NCI-H2196 treated with DMSO at 0.1 percent for 48 hours (cell line): ENCODE measurements around the gene MAP1LC3C.
"Not testable (repeated sequence)": the region's sequence is repeated elsewhere in the genome, so short reads cannot be mapped to it uniquely, and the experiment has no call there.

Experiments used
- DNase-seq: peaks from one replicate; lab custom pipeline; 2025; ENCODE audit not compliant: unreplicated experiment; lab: John Stamatoyannopoulos, UW

MAP1LC3C gene

GRCh38 chr1:241994171-241994570, 4.7 kb downstream of the MAP1LC3C start:
- no peak for DNase-seq

GRCh38 chr1:241992734-241993133, 6.2 kb downstream of the MAP1LC3C start:
- DNase-seq = no peak

GRCh38 chr1:241990040-241990439, 8.9 kb downstream of the MAP1LC3C start:
- no peak for DNase-seq

- DNase-seq = not testable (repeated sequence)
These were observed 10.4 kb downstream of the MAP1LC3C start for GRCh38 chr1:241988389-241988930.

GRCh38 chr1:241985787-241986186, 13.1 kb downstream of the MAP1LC3C start:
- no peak for DNase-seq

- DNase-seq = no peak
These were observed 19.0 kb downstream of the MAP1LC3C start for GRCh38 chr1:241979926-241980325.

GRCh38 chr1:241979071-241979470, 19.8 kb downstream of the MAP1LC3C start:
- no peak for DNase-seq

GRCh38 chr1:241976229-241976628, 22.7 kb downstream of the MAP1LC3C start:
- DNase-seq = no peak

- no peak for DNase-seq
These were observed 26.1 kb downstream of the MAP1LC3C start for GRCh38 chr1:241972703-241973369.

- DNase-seq = no peak
These were observed 30.3 kb downstream of the MAP1LC3C start for GRCh38 chr1:241968611-241969010.

GRCh38 chr1:241964550-241965282, 34.2 kb downstream of the MAP1LC3C start:
- DNase-seq = no peak

GRCh38 chr1:241963722-241964121, 35.2 kb downstream of the MAP1LC3C start:
- DNase-seq = no peak

GRCh38 chr1:241962153-241962552, 36.7 kb downstream of the MAP1LC3C start:
- no peak for DNase-seq

GRCh38 chr1:241957692-241958494, 41.0 kb downstream of the MAP1LC3C start, which contains the start of gene BECN2:
BECN2 (plus strand) TSS chr1:241957767; CDS start chr1:241957767, 0 bp downstream.
- no peak for DNase-seq

GRCh38 chr1:241950390-241950789, 48.5 kb downstream of the MAP1LC3C start:
- DNase-seq = no peak

- no peak for DNase-seq
These were observed 51.5 kb downstream of the MAP1LC3C start for GRCh38 chr1:241947354-241947753.
